ENCODE results near the gene SAAL1. TPM values are rescaled to one million over a fixed set of nuclear protein-coding genes. Genes with fewer than 3 reads are reported as not detected.

SAAL1 gene
- polyA plus RNA-seq, 1 donor (not counting 4 experiments of a cell fraction or from before 2014, with no cell fraction given), result 28.3 TPM

DNA sequence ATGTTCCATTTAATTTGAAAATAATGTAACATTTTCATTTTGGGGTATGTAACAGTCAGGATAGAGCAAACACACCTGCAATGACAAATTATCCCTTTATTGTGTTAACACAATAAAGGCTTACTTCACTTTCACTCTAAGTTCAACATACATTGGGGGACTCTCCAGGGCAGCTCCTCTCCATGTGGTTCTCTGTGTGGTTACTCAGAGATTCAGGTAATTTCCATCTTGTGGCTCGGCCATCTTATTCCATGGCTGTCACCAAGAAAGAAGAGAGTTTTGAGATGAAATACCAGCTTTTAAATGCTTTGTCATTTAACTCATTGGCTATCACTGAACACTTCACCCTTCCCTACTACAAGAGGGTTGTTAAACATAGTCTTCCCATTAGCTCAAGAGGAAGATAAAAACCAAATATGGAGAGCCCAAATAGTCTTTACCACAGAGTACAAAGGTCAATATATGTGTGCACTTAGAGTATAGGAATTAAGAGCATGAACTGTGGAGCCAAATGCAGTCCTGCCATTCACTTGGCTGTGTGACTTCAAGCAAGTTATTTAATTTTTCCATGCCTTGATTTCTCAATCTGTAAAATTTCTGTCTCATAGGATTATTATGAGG is 49.2 kb downstream of the SAAL1 start:
- Histone ChIP-seq H3K4me1 (ENCODE audit: control insufficient read depth, extremely low read depth, insufficient read depth, low read length) (no peaks in the 10 kb centered on the region), H3K9me1 (ENCODE audit: control insufficient read depth, extremely low read depth, insufficient read depth, low read length) (no peaks in the 10 kb centered on the region), H3K27me3 (ENCODE audit: control insufficient read depth, extremely low read depth, insufficient read depth, low read length) (no peaks in the 10 kb centered on the region), H3K79me2 (ENCODE audit: control insufficient read depth, insufficient read depth, low read length) (no peaks in the 10 kb centered on the region), H3K4me3 (ENCODE audit: control insufficient read depth in 2 of 3, extremely low read depth in 1 of 3, insufficient read depth in 2 of 3, low read depth in 1 of 3, low read length in 3 of 3) (no peak overlapping the region), H3K27ac (ENCODE audit: control insufficient read depth, insufficient read depth, low read length) (no peak overlapping the region), H3K36me3 (ENCODE audit: control insufficient read depth in 2 of 2, extremely low read depth in 1 of 2, insufficient read depth in 2 of 2, low read length in 2 of 2) (no peaks in the 10 kb centered on the region), H3K9ac (ENCODE audit: control insufficient read depth, extremely low read depth, insufficient read depth, low read length) (no peak overlapping the region), H4K20me1 (ENCODE audit: control insufficient read depth, extremely low read depth, insufficient read depth, low read length) (no peaks in the 10 kb centered on the region), H3K9me3 (ENCODE audit: control insufficient read depth, low read depth, low read length) (no peaks in the 10 kb centered on the region), H3K4me2 (ENCODE audit: control insufficient read depth, extremely low read depth, insufficient read depth, low read depth, low read length) (no peak overlapping the region), H2AFZ (ENCODE audit: control insufficient read depth, low read length) (no peak overlapping the region)
- no peak for FAIRE-seq
- TF ChIP-seq EZH2 (IDR thresholded peaks at IDR 0.05; ENCODE audit: low read length), result no peak
- TF ChIP-seq, protein P1, sequence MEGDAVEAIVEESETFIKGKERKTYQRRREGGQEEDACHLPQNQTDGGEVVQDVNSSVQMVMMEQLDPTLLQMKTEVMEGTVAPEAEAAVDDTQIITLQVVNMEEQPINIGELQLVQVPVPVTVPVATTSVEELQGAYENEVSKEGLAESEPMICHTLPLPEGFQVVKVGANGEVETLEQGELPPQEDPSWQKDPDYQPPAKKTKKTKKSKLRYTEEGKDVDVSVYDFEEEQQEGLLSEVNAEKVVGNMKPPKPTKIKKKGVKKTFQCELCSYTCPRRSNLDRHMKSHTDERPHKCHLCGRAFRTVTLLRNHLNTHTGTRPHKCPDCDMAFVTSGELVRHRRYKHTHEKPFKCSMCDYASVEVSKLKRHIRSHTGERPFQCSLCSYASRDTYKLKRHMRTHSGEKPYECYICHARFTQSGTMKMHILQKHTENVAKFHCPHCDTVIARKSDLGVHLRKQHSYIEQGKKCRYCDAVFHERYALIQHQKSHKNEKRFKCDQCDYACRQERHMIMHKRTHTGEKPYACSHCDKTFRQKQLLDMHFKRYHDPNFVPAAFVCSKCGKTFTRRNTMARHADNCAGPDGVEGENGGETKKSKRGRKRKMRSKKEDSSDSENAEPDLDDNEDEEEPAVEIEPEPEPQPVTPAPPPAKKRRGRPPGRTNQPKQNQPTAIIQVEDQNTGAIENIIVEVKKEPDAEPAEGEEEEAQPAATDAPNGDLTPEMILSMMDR (optimal IDR thresholded peaks at IDR 0.05 in 1 of 3, IDR thresholded peaks at IDR 0.05 in 1 of 3, conservative IDR thresholded peaks at IDR 0.05 in 1 of 3; ENCODE audit: extremely low read depth in 1 of 3, insufficient read depth in 2 of 3, low read length in 3 of 3), result no peak
- DNase-seq (ENCODE audit: low read depth, low spot score), result no peak
- dilution Hi-C loops (cut with MboI; ENCODE audit: extremely low pct_ligation_motif_present, low sequenced_read_pairs), result no loop called here

DNA sequence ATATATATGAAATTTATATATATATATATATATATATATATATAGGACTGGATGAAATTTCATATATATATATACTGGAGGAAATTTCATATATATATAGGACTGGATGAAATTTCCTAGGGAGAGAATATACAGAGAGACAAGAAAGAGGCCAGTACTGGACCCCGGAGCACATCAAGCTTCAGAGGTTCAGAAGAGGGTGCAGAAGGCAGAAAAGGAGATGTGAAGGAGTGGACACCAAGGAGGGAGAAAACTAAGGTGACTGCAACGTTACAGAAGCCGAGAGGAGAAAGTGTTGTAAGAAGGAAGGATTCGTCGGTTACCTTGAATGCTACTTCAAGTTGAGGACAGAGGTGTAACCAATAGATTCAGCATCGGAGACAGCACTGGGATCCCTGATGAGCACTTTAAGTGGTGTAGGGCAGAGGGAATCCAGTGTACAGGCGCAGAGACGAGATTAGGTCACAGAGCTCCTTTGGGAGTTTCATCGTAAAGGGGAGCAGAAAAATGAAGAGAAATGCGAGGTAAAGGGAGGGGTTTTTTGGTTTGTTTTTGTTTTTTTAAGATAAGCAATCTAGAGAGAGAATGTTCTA is 51.3 kb downstream of the SAAL1 start:
- H3K4me3 ChIP-seq (ENCODE audit: control insufficient read depth in 2 of 3, extremely low read depth in 1 of 3, insufficient read depth in 2 of 3, low read depth in 1 of 3, low read length in 3 of 3), result no peak overlapping the region
- no peaks in the 10 kb centered on the region for H3K9me1 ChIP-seq (ENCODE audit: control insufficient read depth, extremely low read depth, insufficient read depth, low read length)
- no peak overlapping the region for H3K9ac ChIP-seq (ENCODE audit: control insufficient read depth, extremely low read depth, insufficient read depth, low read length)
- H3K27ac ChIP-seq (ENCODE audit: control insufficient read depth, insufficient read depth, low read length), result no peak overlapping the region
- H3K4me2 ChIP-seq (ENCODE audit: control insufficient read depth, extremely low read depth, insufficient read depth, low read depth, low read length), result no peak overlapping the region
- H3K36me3 ChIP-seq (ENCODE audit: control insufficient read depth in 2 of 2, extremely low read depth in 1 of 2, insufficient read depth in 2 of 2, low read length in 2 of 2), result no peaks in the 10 kb centered on the region
- TF ChIP-seq, protein P1 (optimal IDR thresholded peaks at IDR 0.05 in 1 of 3, IDR thresholded peaks at IDR 0.05 in 1 of 3, conservative IDR thresholded peaks at IDR 0.05 in 1 of 3; ENCODE audit: extremely low read depth in 1 of 3, insufficient read depth in 2 of 3, low read length in 3 of 3), result no peak
- no peak for TF ChIP-seq EZH2 (IDR thresholded peaks at IDR 0.05; ENCODE audit: low read length)
- FAIRE-seq, result no peak
- H4K20me1 ChIP-seq (ENCODE audit: control insufficient read depth, extremely low read depth, insufficient read depth, low read length), result no peaks in the 10 kb centered on the region
- no peaks in the 10 kb centered on the region for H3K9me3 ChIP-seq (ENCODE audit: control insufficient read depth, low read depth, low read length)
- no peaks in the 10 kb centered on the region for H3K27me3 ChIP-seq (ENCODE audit: control insufficient read depth, extremely low read depth, insufficient read depth, low read length)
- dilution Hi-C loops (cut with MboI; ENCODE audit: extremely low pct_ligation_motif_present, low sequenced_read_pairs), result no loop called here
- H3K4me1 ChIP-seq (ENCODE audit: control insufficient read depth, extremely low read depth, insufficient read depth, low read length), result no peaks in the 10 kb centered on the region
- no peak for DNase-seq (ENCODE audit: low read depth, low spot score)
- no peak overlapping the region for H2AFZ ChIP-seq (ENCODE audit: control insufficient read depth, low read length)
- H3K79me2 ChIP-seq (ENCODE audit: control insufficient read depth, insufficient read depth, low read length), result no peaks in the 10 kb centered on the region

All from keratinocyte (primary cell).